Kidney tubule cell (primary cell): ENCODE measurements around the gene GABRP.

Experiments used
- DNase-seq: peaks from one replicate; pipeline ENCODE4 v3.0.0-alpha.2; 2018; ENCODE audit warnings: low spot score

GABRP gene

DNA sequence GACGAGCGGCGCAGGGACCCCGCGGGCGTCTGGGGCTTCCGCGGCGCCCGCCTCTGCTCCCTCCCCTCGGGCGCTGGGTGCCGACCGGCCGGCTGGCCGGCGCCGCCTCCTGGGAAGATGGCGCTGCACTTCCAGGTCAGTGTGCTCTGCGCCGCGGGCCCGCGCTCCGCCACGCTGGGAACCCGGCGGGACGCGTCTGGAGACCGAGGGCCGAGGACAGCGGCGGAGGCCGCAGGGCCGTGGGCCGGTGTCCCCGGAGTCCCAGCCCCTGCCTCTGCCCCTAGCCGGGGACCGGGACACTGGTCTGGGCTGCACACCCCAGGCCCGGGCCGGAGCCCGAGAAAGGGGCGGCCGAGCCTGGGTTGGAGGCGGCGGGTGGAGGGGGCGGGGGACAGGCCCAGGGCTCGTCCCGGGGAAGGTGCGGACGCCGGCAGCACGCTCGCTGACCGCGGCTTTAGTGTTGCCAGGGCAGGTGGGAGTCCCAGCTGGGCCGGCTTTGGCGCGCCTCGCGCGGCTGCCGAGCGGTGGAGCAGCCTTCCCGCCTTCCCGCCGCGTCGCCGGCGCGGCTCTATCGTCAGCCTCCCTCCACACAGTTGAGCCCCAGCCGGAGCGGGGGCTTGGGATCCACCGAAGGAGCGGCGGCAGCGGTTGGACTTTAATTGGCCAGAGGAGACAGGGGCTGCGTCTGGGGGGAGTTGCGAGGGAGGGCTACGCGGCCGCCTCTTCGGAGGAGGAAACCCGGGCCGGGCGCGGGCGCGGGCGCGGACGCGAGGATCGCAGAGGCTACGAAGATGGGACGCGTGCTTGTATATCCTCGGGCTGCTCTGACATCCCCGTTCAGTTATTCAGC is 78.6 kb downstream of the GABRP start, which contains the start of gene RANBP17:
Gene RANBP17 (plus strand): TSS at position 102 of the 850 bp plus-strand sequence.
- peak; percentile 63 for DNase-seq

DNA sequence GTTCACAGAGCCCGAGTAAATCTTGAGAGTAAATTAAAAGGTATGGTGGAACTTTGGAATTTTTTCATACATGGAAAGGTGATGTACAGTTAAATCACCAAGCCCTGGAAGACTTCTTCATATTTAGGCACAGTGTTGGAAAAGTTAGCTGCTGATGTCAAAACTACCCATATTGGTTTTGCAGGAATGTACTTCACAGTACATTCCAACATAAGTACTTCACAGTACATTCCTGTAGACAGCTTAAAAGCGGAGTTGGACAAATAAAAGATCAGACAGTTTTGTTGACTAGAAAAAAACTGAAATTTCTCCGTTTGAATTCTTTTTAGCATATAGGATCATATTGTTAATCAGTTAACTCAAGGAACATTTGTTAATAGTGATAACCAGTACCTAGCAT is 80.1 kb downstream of the GABRP start:
- no peak for DNase-seq
